ENCODE results near the gene GRB10. TPM values are rescaled to one million over a fixed set of nuclear protein-coding genes. Genes with fewer than 3 reads are reported as not detected.

GRB10 gene
- total and polyA plus RNA-seq, 5 experiments from 2014 or later = 0.47 to 2.9 (median 1.0) TPM

DNA sequence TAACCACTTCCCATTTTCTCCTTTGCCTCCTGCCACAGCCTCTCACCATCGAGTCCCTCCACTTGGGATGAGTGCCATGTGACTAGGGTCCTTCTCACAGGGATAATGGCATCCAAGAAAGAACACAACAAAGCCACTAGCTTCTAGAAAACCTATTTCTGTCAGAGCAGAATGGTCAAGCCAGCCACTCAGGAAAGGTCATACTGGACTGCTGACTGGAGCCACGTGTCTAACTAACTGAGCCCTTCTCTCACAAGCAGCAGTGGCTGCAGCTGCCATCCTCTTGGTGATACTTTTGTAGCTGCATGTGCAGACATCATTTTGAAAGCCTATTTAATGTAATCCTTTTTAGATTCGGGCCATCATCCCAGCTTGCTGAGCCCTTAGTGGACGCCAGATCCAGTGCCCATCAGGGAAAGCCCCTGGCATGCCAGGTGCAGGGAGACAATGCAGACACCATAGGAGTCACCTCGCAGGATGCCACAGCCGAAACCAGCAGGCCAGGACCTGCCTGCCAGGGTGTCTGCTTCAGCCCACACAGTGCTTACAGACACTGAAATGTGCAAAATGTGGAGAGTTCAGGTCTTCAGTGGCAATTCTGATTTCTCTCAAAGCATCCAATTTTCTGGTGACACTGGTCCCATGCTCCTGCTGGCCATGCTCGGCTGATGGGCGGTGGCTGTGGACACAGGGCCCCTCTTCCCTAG, 119.1 kb downstream of the GRB10 start:
- Mint-ChIP-seq H3K27ac (peak overlapping the region in 6 of 10 donors; percentile 14 to 59 (median 42)), H3K27me3 (peaks cover 0 to 2% (median 0%) of the 10 kb centered on the region in 5 donors), H3K9me3 (no peaks in the 10 kb centered on the region), H3K36me3 (no peaks in the 10 kb centered on the region), H3K4me3 (peak overlapping the region in 3 of 10 donors; percentile 10 to 92 (median 39)), H3K4me1 (peaks cover 34 to 53% (median 45%) of the 10 kb centered on the region in 4 donors)
- ATAC-seq (no peak), DNase-seq (no peak)
- POLR2A ChIA-PET = no interaction called here

DNA sequence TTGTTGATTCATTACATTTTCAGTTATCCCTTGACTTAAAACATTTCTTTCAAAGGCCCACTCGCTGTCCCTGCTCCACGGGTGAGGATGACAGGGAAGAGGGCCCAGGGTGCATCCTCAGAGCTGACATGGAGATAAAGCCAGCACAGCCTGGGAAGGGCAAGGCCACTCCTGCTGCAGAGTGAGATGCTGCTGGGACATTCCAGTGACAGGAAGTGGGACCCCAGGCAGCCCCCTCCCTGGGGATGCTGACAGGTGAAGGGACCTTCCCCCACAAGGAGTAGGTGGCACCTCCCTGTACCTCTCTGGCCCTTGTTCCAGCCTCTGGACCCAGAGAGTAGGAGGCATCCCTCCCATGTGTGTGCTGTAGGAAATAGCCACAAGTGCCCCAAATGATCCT, 119.7 kb downstream of the GRB10 start:
- peaks cover 0 to 2% (median 0%) of the 10 kb centered on the region in 5 donors for H3K27me3 Mint-ChIP-seq
- H3K27ac Mint-ChIP-seq = peak overlapping the region in 9 of 10 donors; percentile 8 to 61 (median 43)
- peaks cover 34 to 53% (median 45%) of the 10 kb centered on the region in 4 donors for H3K4me1 Mint-ChIP-seq
- POLR2A ChIA-PET = no interaction called here
- DNase-seq (no peak), ATAC-seq (no peak)
- H3K4me3 Mint-ChIP-seq = peak overlapping the region in 4 of 10 donors; percentile 28 to 92 (median 62)
- no peaks in the 10 kb centered on the region for H3K9me3 Mint-ChIP-seq
- no peaks in the 10 kb centered on the region for H3K36me3 Mint-ChIP-seq

DNA sequence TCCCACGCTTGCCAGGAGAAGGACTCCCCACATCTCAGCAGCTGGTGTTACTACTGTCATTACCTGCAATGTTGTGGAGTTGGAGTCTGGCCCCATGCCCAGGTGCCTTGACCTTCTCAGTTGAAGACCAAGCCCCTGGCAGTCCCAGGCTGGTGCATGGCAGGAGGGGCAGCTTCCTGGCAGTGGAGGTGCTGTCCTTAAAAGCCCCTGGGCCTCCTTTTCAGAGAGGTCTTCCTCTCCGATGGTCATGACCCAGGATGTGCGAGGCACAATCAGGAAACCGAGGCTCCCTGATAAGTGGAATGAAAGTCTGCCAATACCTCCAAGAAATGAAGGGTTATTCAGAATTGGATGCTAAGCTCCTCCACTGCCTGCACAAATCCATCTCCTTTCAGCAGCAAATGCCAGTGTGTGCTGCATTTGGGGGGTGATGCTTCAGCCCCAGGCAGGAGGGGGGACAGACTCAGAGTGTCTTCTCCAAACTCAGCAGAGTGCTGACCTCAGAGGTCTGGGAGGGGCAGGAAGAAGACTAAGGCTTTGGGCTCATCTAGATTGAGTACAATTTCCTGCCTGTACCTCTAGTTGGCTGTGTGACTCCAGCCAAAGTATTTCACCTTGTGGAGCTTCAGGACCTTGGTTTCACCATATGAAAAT, 120.5 kb downstream of the GRB10 start:
- Mint-ChIP-seq H3K4me1 (peaks cover 34 to 53% (median 45%) of the 10 kb centered on the region in 4 donors), H3K27ac (peak overlapping the region; percentile 11 to 92 (median 62)), H3K36me3 (no peaks in the 10 kb centered on the region), H3K4me3 (peak overlapping the region in 9 of 10 donors; percentile 21 to 92 (median 77)), H3K27me3 (peaks cover 0 to 2% (median 0%) of the 10 kb centered on the region in 5 donors), H3K9me3 (no peaks in the 10 kb centered on the region)
- peak in 5 of 10 donors; percentile 19 to 40 (median 28) for DNase-seq
- ATAC-seq = peak; percentile 48 to 68
- POLR2A ChIA-PET = no interaction called here

DNA sequence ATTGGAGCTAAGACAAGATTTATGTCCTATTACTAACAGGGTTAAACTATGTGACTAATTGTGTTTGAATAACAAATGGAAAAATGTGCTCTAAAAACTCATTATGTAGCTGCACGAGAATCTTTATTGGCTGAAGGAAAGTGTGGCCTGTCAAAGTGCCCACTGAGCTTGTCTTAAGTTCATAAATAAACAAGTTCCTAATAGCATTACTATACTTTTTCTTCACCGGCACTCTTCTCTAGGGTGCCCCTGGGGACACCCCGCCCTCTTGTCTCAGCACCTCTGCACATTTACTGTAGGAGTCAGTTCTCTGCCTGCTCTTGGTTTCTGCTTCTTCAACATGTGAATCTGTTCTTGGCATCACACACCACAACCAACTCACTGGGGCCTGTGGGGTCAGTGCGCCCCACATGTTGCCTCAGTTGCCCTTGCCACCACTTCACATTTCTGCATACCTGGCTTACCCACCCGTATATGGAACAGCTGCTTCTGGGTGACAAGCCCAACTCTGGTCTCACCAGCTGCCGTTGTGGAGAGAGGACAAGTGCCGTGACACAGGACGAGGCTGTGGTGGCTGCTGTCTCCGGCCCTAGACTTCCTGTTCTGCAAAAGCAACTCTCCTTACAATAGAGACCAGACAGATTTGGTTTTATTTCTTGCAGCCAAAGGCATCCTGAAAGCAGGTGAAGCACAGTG, 121.2 kb downstream of the GRB10 start:
- Mint-ChIP-seq H3K27ac (peak overlapping the region in 9 of 10 donors; percentile 37 to 92 (median 73)), H3K4me3 (peak overlapping the region; percentile 21 to 92 (median 72)), H3K9me3 (no peaks in the 10 kb centered on the region), H3K27me3 (no peaks in the 10 kb centered on the region), H3K36me3 (no peaks in the 10 kb centered on the region), H3K4me1 (peaks cover 34 to 53% (median 45%) of the 10 kb centered on the region in 4 donors)
- DNase-seq (peak in 1 of 10 donors; percentile 21), ATAC-seq (no peak)
- POLR2A ChIA-PET = interaction anchor here (1.1 kb wide), 1 partner anchor 53 kb away, joined by 3 read pairs; no protein-coding TSS in a partner anchor

DNA sequence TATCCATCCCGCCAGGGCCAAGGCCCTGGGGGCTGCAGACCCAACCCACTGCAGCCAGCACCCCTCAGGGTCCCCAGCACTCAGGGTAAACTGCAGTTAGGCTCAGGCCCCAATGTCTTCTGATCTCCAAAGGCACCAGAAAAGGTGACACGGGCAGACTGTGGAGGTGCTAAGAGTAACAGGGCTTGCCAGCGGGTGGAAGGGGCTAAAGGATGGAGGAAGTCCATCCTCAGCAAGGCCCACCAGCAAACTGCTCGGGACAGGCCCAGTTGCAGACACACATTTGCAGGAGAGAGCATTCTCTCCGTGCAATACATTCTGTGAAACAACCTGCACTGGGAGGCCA, 121.9 kb downstream of the GRB10 start:
- POLR2A ChIA-PET = interaction anchor here (1.1 kb wide), 1 partner anchor 52 kb away, joined by 3 read pairs; no protein-coding TSS in a partner anchor
- ATAC-seq (no peak), DNase-seq (no peak)
- no peaks in the 10 kb centered on the region for H3K36me3 Mint-ChIP-seq
- H3K4me3 Mint-ChIP-seq = peak overlapping the region; percentile 28 to 94 (median 84)
- peaks cover 0 to under 1% (median 0%) of the 10 kb centered on the region in 5 donors for H3K27me3 Mint-ChIP-seq
- H3K4me1 Mint-ChIP-seq = peaks cover 33 to 53% (median 45%) of the 10 kb centered on the region in 4 donors
- peak overlapping the region in 7 of 10 donors; percentile 33 to 92 (median 86) for H3K27ac Mint-ChIP-seq
- H3K9me3 Mint-ChIP-seq = no peaks in the 10 kb centered on the region

DNA sequence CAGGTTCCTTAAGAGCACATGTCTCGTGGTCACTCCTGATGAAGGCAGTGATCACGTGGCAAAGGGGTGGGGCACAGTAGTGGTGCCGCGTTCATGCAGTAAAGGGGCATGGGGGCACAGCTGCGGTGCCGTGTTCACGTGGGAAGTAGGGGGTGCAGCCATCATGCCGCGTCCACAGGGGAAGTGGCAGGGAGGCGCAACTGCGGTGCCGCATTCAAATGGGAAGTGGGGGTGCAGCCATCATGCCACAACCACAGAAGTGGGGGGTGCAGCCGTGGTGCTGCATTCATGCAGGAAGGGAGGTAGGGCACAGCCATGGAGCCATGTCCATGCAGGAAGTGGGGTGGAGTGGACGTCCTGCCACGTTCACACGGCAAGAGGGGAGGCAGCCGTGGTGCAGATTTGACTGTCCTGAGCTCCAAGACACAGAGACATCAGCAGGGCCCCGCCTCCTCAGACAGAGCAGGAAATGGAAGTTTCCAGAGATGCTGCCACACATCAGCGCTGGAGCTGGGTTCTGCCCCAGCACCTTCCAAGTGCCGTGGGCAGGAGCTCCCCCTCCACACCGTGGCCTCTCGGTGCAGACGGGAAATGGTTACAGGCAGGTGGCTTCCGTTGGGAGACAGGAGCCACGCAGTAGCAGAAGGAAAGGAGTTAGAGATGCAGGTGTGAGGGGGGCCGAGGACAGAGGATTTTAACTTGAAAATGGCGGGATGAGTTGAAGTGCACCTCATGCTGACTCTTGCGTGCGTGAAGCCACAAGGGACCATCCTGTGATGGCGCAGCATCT, 122.5 kb downstream of the GRB10 start:
- H3K9me3 Mint-ChIP-seq = no peaks in the 10 kb centered on the region
- peak overlapping the region; percentile 82 to 94 (median 90) for H3K4me3 Mint-ChIP-seq
- ATAC-seq (peak; percentile 74 to 84), DNase-seq (peak; percentile 18 to 76 (median 55))
- peak overlapping the region; percentile 71 to 98 (median 92) for H3K27ac Mint-ChIP-seq
- POLR2A ChIA-PET = interaction anchor here (0.6 to 1.1 kb wide), 2 partner anchors 52 to 198 kb away, joined by 3 read pairs; no protein-coding TSS in a partner anchor
- H3K4me1 Mint-ChIP-seq = peaks cover 39 to 53% (median 45%) of the 10 kb centered on the region in 4 donors
- no peaks in the 10 kb centered on the region for H3K36me3 Mint-ChIP-seq
- peaks cover 0 to 4% (median 0%) of the 10 kb centered on the region in 5 donors for H3K27me3 Mint-ChIP-seq

DNA sequence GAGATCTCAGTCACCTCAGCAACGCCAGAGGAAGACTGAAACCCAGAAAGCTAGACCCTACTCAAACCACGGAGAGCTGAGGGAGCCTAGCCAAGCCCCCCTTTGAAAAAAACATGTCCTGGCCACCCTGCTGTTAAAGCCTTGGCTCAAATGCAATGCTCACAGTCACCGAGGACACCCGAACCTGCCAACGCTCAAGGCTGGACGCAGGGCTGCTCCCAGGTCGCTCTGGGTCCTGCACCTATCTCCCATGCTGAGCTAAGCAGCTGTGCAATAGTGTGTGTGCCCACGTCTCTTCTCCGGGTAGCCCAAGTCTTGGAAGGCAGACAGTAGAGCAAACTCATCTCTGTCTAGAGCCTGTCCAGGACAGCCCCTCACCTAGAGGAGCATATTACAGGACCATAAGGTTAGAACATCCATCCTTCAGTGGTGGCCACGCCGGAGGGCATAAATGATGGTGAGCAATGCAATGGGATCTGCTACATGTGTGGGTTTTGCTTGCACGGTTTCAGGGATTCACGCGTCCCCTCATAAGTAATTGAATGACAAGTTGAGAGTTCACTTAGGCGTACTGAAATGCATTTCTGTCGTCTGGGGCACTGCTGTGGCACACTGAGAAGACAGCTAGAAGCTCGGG, 123.2 kb downstream of the GRB10 start:
- Mint-ChIP-seq H3K4me3 (peak overlapping the region; percentile 82 to 94 (median 90)), H3K9me3 (no peaks in the 10 kb centered on the region), H3K27me3 (peaks cover 0 to 4% (median 0%) of the 10 kb centered on the region in 5 donors), H3K27ac (peak overlapping the region in 9 of 10 donors; percentile 71 to 96 (median 92)), H3K36me3 (no peaks in the 10 kb centered on the region), H3K4me1 (peaks cover 39 to 46% (median 43%) of the 10 kb centered on the region in 4 donors)
- POLR2A ChIA-PET = interaction anchor here (0.6 kb wide), 1 partner anchor 197 kb away, joined by 3 read pairs; no protein-coding TSS in a partner anchor
- DNase-seq = no peak
- no peak for ATAC-seq

DNA sequence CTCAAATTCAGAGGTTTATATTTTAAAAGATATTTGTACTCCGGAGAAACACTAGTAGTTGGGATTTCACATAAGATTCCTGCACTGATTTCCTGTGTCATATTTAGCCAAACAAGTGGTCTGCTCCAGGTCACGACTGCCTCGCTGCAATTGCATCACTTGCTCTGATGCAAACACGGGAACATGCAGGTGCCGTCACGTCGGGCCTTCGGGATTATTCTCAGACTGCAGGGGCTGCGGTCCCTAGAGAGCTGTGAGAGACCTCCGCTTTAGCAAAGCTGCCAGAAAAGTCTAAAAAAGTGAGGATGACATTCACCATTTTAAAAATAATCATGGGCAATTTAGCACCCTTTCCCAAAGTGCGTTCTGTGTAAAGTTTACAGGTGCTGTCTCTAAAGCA, 124.0 kb downstream of the GRB10 start:
- Mint-ChIP-seq H3K27ac (peak overlapping the region in 2 of 10 donors; percentile 3 to 56), H3K36me3 (no peaks in the 10 kb centered on the region), H3K27me3 (peaks cover 0 to 4% (median 0%) of the 10 kb centered on the region in 5 donors), H3K9me3 (no peaks in the 10 kb centered on the region), H3K4me3 (peak overlapping the region in 4 of 10 donors; percentile 4 to 21 (median 10)), H3K4me1 (peaks cover 39 to 47% (median 44%) of the 10 kb centered on the region in 4 donors)
- POLR2A ChIA-PET = no interaction called here
- no peak for ATAC-seq
- no peak for DNase-seq

DNA sequence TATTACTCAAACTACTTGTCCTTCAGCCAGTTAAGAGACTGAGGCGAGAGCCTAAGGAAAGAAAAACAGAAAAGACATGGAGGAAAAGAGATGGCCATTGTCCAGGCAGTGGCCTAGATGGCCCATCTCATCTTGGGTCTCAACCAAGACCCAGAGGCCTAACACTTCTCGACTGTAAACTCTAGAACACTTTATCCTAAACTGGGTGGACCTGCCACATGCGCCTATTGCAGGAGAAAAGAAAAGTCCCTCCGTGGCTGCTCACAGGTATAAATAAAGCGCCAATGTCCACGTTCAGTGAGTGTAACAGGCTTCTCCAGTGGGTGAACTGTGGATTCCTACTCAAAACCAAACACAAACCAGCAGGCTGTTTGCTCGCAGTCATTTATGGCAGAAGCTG, 124.8 kb downstream of the GRB10 start:
- no peak for DNase-seq
- ATAC-seq = no peak
- H3K4me3 Mint-ChIP-seq = no peak overlapping the region
- no peaks in the 10 kb centered on the region for H3K36me3 Mint-ChIP-seq
- H3K27ac Mint-ChIP-seq = no peak overlapping the region
- H3K4me1 Mint-ChIP-seq = peaks cover 37 to 47% (median 40%) of the 10 kb centered on the region in 4 donors
- peaks cover 0 to 4% (median 0%) of the 10 kb centered on the region in 5 donors for H3K27me3 Mint-ChIP-seq
- POLR2A ChIA-PET = no interaction called here
- H3K9me3 Mint-ChIP-seq = no peaks in the 10 kb centered on the region

DNA sequence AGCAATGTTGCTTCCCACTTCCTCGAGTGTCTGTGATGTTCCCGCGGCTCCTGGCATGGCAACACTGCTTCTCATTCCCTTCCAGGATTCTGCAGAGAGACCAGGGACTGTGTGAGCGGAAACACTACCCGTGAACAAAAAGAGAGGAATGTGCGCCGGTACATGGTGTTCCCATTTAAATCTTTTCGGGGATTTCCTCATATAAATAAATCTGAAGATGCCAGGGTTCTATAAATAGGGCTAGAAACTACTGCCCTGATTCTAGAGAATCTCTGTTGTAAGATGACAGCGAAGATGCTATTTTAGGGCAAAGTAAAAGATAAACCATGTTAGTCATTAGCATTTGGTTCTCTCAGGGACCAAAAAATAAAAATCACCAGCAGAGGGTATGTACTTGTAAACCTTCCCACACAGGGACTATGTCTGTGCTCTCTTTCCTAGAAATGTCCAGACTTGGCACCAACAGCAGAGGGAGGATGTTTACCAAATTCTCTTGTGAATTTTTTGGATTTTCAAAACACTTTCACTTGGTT, 125.3 kb downstream of the GRB10 start:
- Mint-ChIP-seq H3K27me3 (peaks cover 0 to 4% (median 0%) of the 10 kb centered on the region in 5 donors), H3K36me3 (no peaks in the 10 kb centered on the region), H3K4me1 (peaks cover 32 to 45% (median 36%) of the 10 kb centered on the region in 4 donors), H3K4me3 (no peak overlapping the region), H3K27ac (peak overlapping the region in 1 of 10 donors; percentile 7), H3K9me3 (no peaks in the 10 kb centered on the region)
- POLR2A ChIA-PET = no interaction called here
- ATAC-seq (no peak), DNase-seq (no peak)

DNA sequence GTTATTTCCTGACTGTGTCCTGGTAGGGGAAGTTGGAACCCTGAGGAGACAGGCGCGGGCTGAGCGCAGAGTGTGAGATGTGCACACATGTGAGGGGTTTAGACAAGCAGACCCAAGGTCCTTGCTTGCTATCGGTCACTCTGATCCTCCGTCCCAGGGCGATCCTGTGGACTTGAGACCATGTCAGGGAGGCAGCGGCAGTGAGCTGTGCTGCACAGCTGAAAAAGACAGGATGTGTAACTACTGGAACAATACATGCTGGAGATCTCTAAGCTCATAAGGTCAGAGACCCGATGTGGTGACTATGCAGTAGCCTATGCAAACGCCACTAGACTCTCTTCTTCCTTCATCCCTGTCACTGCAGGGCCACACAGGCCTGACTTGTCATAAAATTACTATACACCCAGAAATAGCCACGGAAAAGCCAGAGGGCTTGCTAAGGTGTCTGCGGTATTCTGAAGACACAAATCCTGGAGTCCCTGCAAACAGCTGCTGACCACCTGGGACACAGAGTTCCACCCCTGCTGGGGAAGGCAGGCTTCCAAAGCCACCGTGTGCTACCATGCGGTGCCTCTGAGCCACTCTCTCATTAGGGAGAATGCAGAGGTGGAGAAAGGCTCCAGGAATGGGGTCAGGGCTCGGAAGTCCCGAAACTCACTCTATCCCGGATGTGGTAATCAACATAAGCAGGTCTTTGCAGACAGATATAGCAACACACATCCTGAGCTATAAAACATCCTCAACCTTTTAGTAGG, 126.4 kb downstream of the GRB10 start:
- POLR2A ChIA-PET = no interaction called here
- H3K27ac Mint-ChIP-seq = no peak overlapping the region
- ATAC-seq = no peak
- H3K4me3 Mint-ChIP-seq = no peak overlapping the region
- H3K4me1 Mint-ChIP-seq = peaks cover 21 to 34% (median 27%) of the 10 kb centered on the region in 4 donors
- no peaks in the 10 kb centered on the region for H3K9me3 Mint-ChIP-seq
- DNase-seq = no peak
- H3K36me3 Mint-ChIP-seq = no peaks in the 10 kb centered on the region
- H3K27me3 Mint-ChIP-seq = peaks cover 0 to 4% (median 0%) of the 10 kb centered on the region in 5 donors

All from naive thymus-derived CD8-positive, alpha-beta T cell (primary cell).